ENCODE data around the gene PRKCD. TPM values are rescaled to one million over a fixed set of nuclear protein-coding genes. Genes with fewer than 3 reads are reported as not detected.

PRKCD gene
- total and polyA plus RNA-seq, 7 experiments from 2014 or later, result 7.7 to 72.8 (median 17.5) TPM

DNA sequence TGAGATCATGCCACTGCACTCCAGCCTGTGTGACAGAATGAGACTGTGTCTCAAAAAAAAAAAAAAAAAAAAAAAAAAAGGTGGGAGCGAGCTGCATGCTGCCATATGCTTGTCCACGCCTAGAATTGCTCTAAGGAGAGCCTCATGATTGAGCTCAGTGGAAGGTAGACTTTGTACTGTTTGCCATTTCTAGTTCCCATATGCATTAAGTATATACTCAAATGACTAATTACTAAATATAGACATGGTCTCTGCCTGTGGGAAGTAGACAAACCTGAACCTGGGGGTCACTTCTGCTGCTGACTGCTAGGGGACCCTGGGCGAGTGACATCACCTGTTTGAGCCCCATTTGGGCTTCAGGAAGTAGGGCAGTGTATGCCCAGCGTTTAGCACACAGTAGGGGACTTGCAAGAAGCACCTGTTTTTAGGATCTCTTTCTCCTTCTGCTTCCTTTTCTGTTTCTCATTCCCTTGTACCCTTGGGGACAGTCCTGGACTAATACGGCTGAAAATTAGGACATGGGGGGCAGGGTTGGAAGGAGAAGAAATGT is 27.2 kb downstream of the PRKCD start:
- Histone ChIP-seq H3K4me3 (ENCODE audit: low read length) (no peak overlapping the region), H3K4me1 (ENCODE audit: control insufficient read depth in 2 of 2, insufficient read depth in 2 of 2, low read length in 2 of 2) (no peaks in the 10 kb centered on the region), H3K36me3 (ENCODE audit: control insufficient read depth in 2 of 3, insufficient read depth in 3 of 3, low read length in 3 of 3) (peaks cover 0 to 69% (median 0%) of the 10 kb centered on the region in 3 experiments), H3K27me3 (ENCODE audit: control insufficient read depth in 2 of 2, insufficient read depth in 2 of 2, low read length in 2 of 2) (no peaks in the 10 kb centered on the region), H3K9me3 (ENCODE audit: control insufficient read depth in 2 of 3, low read length in 3 of 3) (no peaks in the 10 kb centered on the region), H3K27ac (ENCODE audit: low read depth, low read length) (no peak overlapping the region)
- no peak for ATAC-seq
- Mint-ChIP-seq H3K4me1 (peaks cover 0 to 13% (median 3%) of the 10 kb centered on the region in 7 donors), H3K36me3 (peaks cover 0 to 27% (median 14%) of the 10 kb centered on the region in 5 donors), H3K27me3 (no peaks in the 10 kb centered on the region), H3K27ac (no peak overlapping the region), H3K9me3 (no peaks in the 10 kb centered on the region), H3K4me3 (no peak overlapping the region)
- intact Hi-C loops (cut with micrococcal nuclease), result no loop called here
- POLR2A ChIA-PET, result no interaction called here
- no peak for DNase-seq
- CTCF ChIA-PET, result interaction anchor here (1.1 to 1.2 kb wide), 2 partner anchors 8 to 73 kb away, joined by 3 to 6 read pairs; no protein-coding TSS in a partner anchor

DNA sequence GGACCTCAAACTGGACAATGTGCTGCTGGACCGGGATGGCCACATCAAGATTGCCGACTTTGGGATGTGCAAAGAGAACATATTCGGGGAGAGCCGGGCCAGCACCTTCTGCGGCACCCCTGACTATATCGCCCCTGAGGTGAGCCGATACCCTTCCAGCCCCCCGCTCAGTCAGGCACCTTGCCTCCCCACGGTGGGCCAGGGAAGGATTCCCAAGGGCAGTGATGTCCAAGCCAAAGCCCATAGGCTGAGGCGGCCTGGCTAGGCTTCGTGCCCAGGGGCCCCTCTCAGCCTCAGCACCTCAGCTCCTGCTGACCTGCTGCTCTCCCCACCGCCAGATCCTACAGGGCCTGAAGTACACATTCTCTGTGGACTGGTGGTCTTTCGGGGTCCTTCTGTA is 27.7 kb downstream of the PRKCD start:
- ATAC-seq, result no peak
- no peak overlapping the region for H3K4me3 Mint-ChIP-seq

DNA sequence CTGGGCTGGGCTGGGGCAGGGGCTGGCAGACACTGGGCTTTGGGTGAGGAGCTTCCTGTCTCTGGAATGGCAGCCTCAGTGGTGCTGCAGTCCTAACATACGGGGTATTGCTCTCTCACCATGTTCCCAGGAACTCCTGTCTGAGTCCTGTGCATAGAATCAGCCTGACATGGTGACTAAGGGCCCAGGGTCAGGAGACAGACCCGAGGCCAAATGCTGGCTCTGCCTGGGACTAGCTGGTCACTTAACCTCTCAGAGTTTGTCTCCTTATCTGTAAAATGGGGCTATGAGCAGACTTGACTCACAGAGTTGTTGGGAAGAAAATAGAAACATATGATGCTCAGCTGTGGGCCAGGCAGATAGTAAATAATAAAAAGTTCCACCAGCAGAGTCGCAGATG is 28.3 kb downstream of the PRKCD start:
- Mint-ChIP-seq H3K27ac (no peak overlapping the region), H3K36me3 (peaks cover 0 to 24% (median 14%) of the 10 kb centered on the region in 5 donors), H3K27me3 (no peaks in the 10 kb centered on the region), H3K4me1 (peaks cover 0 to 13% (median 3%) of the 10 kb centered on the region in 7 donors), H3K9me3 (no peaks in the 10 kb centered on the region), H3K4me3 (no peak overlapping the region)
- Histone ChIP-seq H3K9me3 (ENCODE audit: control insufficient read depth in 2 of 3, low read length in 3 of 3) (no peaks in the 10 kb centered on the region), H3K36me3 (ENCODE audit: control insufficient read depth in 2 of 3, insufficient read depth in 3 of 3, low read length in 3 of 3) (peaks cover 0 to 68% (median 0%) of the 10 kb centered on the region in 3 experiments), H3K27me3 (ENCODE audit: control insufficient read depth in 2 of 2, insufficient read depth in 2 of 2, low read length in 2 of 2) (no peaks in the 10 kb centered on the region), H3K27ac (ENCODE audit: low read depth, low read length) (no peak overlapping the region), H3K4me1 (ENCODE audit: control insufficient read depth in 2 of 2, insufficient read depth in 2 of 2, low read length in 2 of 2) (no peaks in the 10 kb centered on the region), H3K4me3 (ENCODE audit: low read length) (no peak overlapping the region)
- POLR2A ChIA-PET, result no interaction called here
- intact Hi-C loops (cut with micrococcal nuclease), result no loop called here
- CTCF ChIA-PET, result interaction anchor here (1.4 kb wide), 1 partner anchor 75 kb away, joined by 3 read pairs; no protein-coding TSS in a partner anchor
- no peak for DNase-seq
- ATAC-seq, result no peak

More for the DNA sequence above, 27.7 kb downstream of the PRKCD start:
- Mint-ChIP-seq H3K9me3 (no peaks in the 10 kb centered on the region), H3K4me1 (peaks cover 0 to 13% (median 3%) of the 10 kb centered on the region in 7 donors), H3K36me3 (peaks cover 0 to 26% (median 14%) of the 10 kb centered on the region in 5 donors), H3K27ac (no peak overlapping the region), H3K27me3 (no peaks in the 10 kb centered on the region)
- CTCF ChIA-PET, result no interaction called here
- Histone ChIP-seq H3K4me3 (ENCODE audit: low read length) (no peak overlapping the region), H3K4me1 (ENCODE audit: control insufficient read depth in 2 of 2, insufficient read depth in 2 of 2, low read length in 2 of 2) (no peaks in the 10 kb centered on the region), H3K36me3 (ENCODE audit: control insufficient read depth in 2 of 3, insufficient read depth in 3 of 3, low read length in 3 of 3) (peaks cover 0 to 65% (median 0%) of the 10 kb centered on the region in 3 experiments), H3K27ac (ENCODE audit: low read depth, low read length) (no peak overlapping the region), H3K9me3 (ENCODE audit: control insufficient read depth in 2 of 3, low read length in 3 of 3) (no peaks in the 10 kb centered on the region), H3K27me3 (ENCODE audit: control insufficient read depth in 2 of 2, insufficient read depth in 2 of 2, low read length in 2 of 2) (no peaks in the 10 kb centered on the region)
- intact Hi-C loops (cut with micrococcal nuclease), result no loop called here
- POLR2A ChIA-PET, result no interaction called here
- no peak for DNase-seq

DNA sequence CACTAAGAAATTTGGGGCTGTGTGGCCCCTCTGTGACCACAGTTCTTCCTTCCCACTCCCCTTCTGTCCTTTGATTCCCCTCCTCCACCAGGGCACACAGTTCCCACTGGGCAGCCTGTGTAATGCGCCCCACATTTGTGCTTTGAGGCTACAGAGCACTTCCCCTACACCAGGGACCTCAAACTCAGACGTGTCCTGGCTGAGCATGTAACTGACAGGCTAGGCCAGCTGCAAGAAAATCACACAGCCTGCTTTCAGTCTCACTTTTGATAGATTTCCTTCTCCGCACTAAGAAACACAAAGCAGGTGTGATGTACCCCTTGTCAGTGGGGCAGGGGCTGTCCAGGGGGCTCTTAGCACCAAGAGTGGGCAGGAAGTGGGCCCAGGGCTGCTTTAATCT is 29.6 kb downstream of the PRKCD start:
- Histone ChIP-seq H3K4me1 (ENCODE audit: control insufficient read depth in 2 of 2, insufficient read depth in 2 of 2, low read length in 2 of 2) (peaks cover 0 to under 1% of the 10 kb centered on the region in 2 donors), H3K9me3 (ENCODE audit: control insufficient read depth in 2 of 3, low read length in 3 of 3) (no peaks in the 10 kb centered on the region), H3K36me3 (ENCODE audit: control insufficient read depth in 2 of 3, insufficient read depth in 3 of 3, low read length in 3 of 3) (peaks cover 0 to 56% (median 0%) of the 10 kb centered on the region in 3 experiments), H3K27ac (ENCODE audit: low read depth, low read length) (no peak overlapping the region), H3K27me3 (ENCODE audit: control insufficient read depth in 2 of 2, insufficient read depth in 2 of 2, low read length in 2 of 2) (no peaks in the 10 kb centered on the region), H3K4me3 (ENCODE audit: low read length) (no peak overlapping the region)
- H3K9me3 Mint-ChIP-seq, result no peaks in the 10 kb centered on the region
- H3K27me3 Mint-ChIP-seq, result peaks cover 0 to 6% (median 0%) of the 10 kb centered on the region in 5 donors
- H3K4me3 Mint-ChIP-seq, result no peak overlapping the region
- ChIA-PET CTCF (interaction anchor here (1.4 kb wide), 1 partner anchor 76 kb away, joined by 3 read pairs; no protein-coding TSS in a partner anchor), POLR2A (no interaction called here)
- H3K4me1 Mint-ChIP-seq, result peaks cover 5 to 17% (median 6%) of the 10 kb centered on the region in 7 donors
- intact Hi-C loops (cut with micrococcal nuclease), result no loop called here
- peaks cover 0 to 16% (median 14%) of the 10 kb centered on the region in 5 donors for H3K36me3 Mint-ChIP-seq
- ATAC-seq (no peak), DNase-seq (no peak)
- H3K27ac Mint-ChIP-seq, result no peak overlapping the region

DNA sequence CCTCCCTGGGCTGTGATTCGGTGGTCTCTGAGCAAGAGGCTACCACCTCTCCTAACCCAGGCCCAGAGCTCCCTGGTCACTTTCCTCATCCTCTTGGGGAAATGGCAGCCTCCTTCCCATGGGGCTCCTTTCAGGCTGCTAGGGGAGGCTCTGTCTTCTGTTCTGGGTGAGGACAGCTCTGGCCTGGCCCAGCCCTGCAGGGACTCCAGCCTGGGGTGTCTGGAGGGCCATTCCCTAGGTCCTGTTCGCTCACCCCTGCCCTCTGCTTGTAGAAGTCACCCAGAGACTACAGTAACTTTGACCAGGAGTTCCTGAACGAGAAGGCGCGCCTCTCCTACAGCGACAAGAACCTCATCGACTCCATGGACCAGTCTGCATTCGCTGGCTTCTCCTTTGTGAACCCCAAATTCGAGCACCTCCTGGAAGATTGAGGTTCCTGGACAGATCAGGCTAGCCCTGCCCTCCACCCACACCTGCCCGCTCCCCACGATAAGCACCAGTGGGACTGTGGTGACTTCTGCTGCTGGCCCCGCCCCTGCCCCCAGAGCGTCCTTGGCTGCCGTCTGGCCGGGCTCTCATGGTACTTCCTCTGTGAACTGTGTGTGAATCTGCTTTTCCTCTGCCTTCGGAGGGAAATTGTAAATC is 30.9 kb downstream of the PRKCD start:
- peaks cover 0 to 4% of the 10 kb centered on the region in 2 donors for H3K4me1 ChIP-seq (ENCODE audit: control insufficient read depth in 2 of 2, insufficient read depth in 2 of 2, low read length in 2 of 2)
- no peak for DNase-seq
- H3K27ac Mint-ChIP-seq, result no peak overlapping the region
- H3K4me1 Mint-ChIP-seq, result peaks cover 5 to 17% (median 7%) of the 10 kb centered on the region in 7 donors
- no peaks in the 10 kb centered on the region for H3K9me3 ChIP-seq (ENCODE audit: control insufficient read depth in 2 of 3, low read length in 3 of 3)
- H3K9me3 Mint-ChIP-seq, result no peaks in the 10 kb centered on the region
- peaks cover 0 to 6% (median 0%) of the 10 kb centered on the region in 5 donors for H3K27me3 Mint-ChIP-seq
- POLR2A ChIA-PET, result no interaction called here
- no peak for ATAC-seq
- no peaks in the 10 kb centered on the region for H3K27me3 ChIP-seq (ENCODE audit: control insufficient read depth in 2 of 2, insufficient read depth in 2 of 2, low read length in 2 of 2)
- no peak overlapping the region for H3K4me3 Mint-ChIP-seq
- H3K36me3 Mint-ChIP-seq, result peaks cover 0 to 16% (median 11%) of the 10 kb centered on the region in 5 donors
- H3K36me3 ChIP-seq (ENCODE audit: control insufficient read depth in 2 of 3, insufficient read depth in 3 of 3, low read length in 3 of 3), result peaks cover 0 to 43% (median 0%) of the 10 kb centered on the region in 3 experiments
- H3K4me3 ChIP-seq (ENCODE audit: low read length), result no peak overlapping the region
- intact Hi-C loops (cut with micrococcal nuclease), result no loop called here
- CTCF ChIA-PET, result interaction anchor here (0.8 to 1.8 kb wide), 2 partner anchors 77 to 83 kb away, joined by 3 to 10 read pairs; no protein-coding TSS in a partner anchor
- no peak overlapping the region for H3K27ac ChIP-seq (ENCODE audit: low read depth, low read length)

DNA sequence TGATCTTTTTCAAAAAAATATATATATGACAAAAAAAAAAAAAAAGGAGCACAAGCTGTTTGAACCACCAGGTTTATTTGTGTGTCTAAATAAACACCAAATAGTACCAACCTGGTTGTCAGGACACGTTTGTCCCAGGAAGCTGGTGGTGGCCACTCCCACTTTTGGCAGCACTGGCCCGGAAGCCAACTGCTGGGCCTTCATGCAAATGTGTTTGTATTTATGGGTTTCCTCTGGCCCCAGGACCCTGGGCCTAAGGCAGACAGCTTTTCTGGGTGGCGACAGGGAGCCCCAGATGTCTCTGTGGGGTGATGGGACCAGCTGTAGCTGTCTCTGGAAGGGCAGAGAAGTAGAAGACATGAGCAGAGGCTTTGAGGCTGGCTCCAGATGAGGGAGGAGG is 31.6 kb downstream of the PRKCD start:
- peaks cover 5 to 18% (median 7%) of the 10 kb centered on the region in 7 donors for H3K4me1 Mint-ChIP-seq
- H3K36me3 ChIP-seq (ENCODE audit: control insufficient read depth in 2 of 3, insufficient read depth in 3 of 3, low read length in 3 of 3), result peaks cover 0 to 37% (median 0%) of the 10 kb centered on the region in 3 experiments
- no peaks in the 10 kb centered on the region for H3K27me3 ChIP-seq (ENCODE audit: control insufficient read depth in 2 of 2, insufficient read depth in 2 of 2, low read length in 2 of 2)
- ATAC-seq, result no peak
- H3K4me3 Mint-ChIP-seq, result no peak overlapping the region
- ChIA-PET POLR2A (interaction anchor here (0.6 kb wide), 1 partner anchor 138 kb away, joined by 3 read pairs; no protein-coding TSS in a partner anchor), CTCF (interaction anchor here (1.8 kb wide), 1 partner anchor 77 kb away, joined by 10 read pairs; no protein-coding TSS in a partner anchor)
- DNase-seq, result no peak
- H3K9me3 ChIP-seq (ENCODE audit: control insufficient read depth in 2 of 3, low read length in 3 of 3), result no peaks in the 10 kb centered on the region
- intact Hi-C loops (cut with micrococcal nuclease), result no loop called here
- no peaks in the 10 kb centered on the region for H3K9me3 Mint-ChIP-seq
- H3K36me3 Mint-ChIP-seq, result peaks cover 0 to 13% (median 10%) of the 10 kb centered on the region in 5 donors
- no peak overlapping the region for H3K27ac ChIP-seq (ENCODE audit: low read depth, low read length)
- H3K27ac Mint-ChIP-seq, result no peak overlapping the region
- H3K27me3 Mint-ChIP-seq, result peaks cover 0 to 6% (median 0%) of the 10 kb centered on the region in 5 donors
- no peak overlapping the region for H3K4me3 ChIP-seq (ENCODE audit: low read length)
- peaks cover 0 to 4% of the 10 kb centered on the region in 2 donors for H3K4me1 ChIP-seq (ENCODE audit: control insufficient read depth in 2 of 2, insufficient read depth in 2 of 2, low read length in 2 of 2)
